ENCODE results near the gene GOLIM4. TPM values are rescaled to one million over a fixed set of nuclear protein-coding genes. Genes with fewer than 3 reads are reported as not detected.

Gene GOLIM4
- total RNA-seq, 1 experiment from 2014 or later, result 19.7 TPM

DNA sequence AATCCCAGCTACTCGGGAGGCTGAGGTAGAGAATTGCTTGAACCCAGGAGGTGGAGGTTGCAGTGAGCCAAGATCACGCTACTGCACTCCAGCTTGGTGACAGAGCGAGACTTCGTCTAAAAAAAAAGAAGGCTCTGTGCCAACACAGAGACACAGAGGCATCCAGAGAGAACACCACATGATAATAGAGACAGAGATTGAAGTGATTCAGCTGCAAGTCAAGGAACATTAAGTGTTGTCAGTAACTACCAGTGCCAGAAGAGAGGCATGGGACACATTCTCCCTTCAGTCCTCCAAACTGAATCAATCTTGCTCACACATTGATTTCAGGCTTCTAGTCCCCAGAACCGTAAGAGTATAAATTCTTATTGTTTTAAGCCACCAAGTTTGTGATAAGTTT, 97.5 kb downstream of the GOLIM4 start:
- Histone ChIP-seq H3K36me3 (no peaks in the 10 kb centered on the region), H3K9me3 (peaks cover 5% of the 10 kb centered on the region; the same call in 1 of the 2 replicates), H3K4me3 (no peak overlapping the region), H3K27me3 (no peaks in the 10 kb centered on the region)
- DNase-seq, result no peak

DNA sequence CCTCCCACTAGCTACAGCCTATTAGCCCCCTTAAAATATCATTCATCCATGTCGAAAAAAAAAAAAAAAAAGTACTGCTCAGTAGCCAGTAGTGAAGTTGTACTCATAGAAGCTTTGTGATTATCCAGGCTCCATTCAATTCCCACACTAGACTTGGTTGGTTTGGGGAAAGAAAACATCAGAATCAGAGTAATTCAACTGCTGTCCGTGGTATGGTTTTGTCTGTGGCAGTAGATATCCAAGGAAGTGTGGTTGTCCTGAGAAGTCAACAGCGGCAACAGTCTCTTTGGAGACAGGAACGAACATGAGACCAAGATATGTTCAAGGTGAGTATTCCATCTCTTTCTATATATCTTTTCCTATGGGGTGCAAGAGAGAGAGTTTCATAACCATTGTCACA, 99.2 kb downstream of the GOLIM4 start:
- DNase-seq, result no peak
- H3K4me3 ChIP-seq, result no peak overlapping the region
- H3K9me3 ChIP-seq, result no peaks in the 10 kb centered on the region
- no peaks in the 10 kb centered on the region for H3K27me3 ChIP-seq
- no peaks in the 10 kb centered on the region for H3K36me3 ChIP-seq

DNA sequence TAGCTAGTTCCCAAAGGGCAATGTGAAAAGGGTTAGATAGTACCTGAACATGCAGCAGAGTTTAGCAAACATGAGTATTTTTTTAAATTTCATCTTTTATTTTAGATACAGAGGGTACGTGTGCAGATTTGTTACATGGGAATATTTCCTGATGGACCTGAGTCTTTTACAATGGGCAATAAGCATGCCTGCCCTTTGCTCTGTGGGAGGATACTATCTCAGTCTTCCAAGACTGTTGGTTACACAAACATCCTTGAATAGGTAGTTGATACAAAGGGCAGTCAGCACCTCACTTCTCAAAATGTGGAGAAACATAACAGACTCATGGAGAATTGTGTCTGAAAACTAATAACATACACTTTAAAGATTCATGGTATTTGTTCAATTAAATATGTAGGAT, 103.3 kb downstream of the GOLIM4 start:
- Histone ChIP-seq H3K9me3 (no peaks in the 10 kb centered on the region), H3K27me3 (0 out of 2 replicates have a peak, but pooled peaks cover 2% of the 10 kb centered on the region), H3K36me3 (no peaks in the 10 kb centered on the region), H3K4me3 (no peak overlapping the region)
- DNase-seq, result no peak

DNA sequence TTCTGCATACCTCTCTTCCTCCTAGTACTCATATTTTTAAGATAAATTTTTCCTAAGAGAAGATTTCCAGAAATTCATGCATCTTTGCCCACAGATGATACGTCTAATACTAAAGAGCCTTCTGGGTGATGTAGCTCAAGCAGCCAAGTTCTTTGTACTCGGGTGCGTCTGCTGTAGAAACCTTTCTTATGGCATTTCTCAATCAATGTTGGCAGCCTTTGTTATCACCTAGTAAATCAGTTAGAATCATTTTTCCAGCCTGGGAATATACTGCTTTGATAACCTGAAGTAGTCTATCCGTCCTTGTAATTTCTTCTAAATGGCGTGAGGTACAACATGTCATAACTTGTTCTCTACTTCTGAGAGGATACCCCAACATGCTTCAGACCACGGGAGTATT, 104.5 kb downstream of the GOLIM4 start:
- H3K9me3 ChIP-seq, result no peaks in the 10 kb centered on the region
- no peak overlapping the region for H3K4me3 ChIP-seq
- H3K36me3 ChIP-seq, result no peaks in the 10 kb centered on the region
- H3K27me3 ChIP-seq, result 0 out of 2 replicates have a peak, but pooled peaks cover 2% of the 10 kb centered on the region
- no peak for DNase-seq

DNA sequence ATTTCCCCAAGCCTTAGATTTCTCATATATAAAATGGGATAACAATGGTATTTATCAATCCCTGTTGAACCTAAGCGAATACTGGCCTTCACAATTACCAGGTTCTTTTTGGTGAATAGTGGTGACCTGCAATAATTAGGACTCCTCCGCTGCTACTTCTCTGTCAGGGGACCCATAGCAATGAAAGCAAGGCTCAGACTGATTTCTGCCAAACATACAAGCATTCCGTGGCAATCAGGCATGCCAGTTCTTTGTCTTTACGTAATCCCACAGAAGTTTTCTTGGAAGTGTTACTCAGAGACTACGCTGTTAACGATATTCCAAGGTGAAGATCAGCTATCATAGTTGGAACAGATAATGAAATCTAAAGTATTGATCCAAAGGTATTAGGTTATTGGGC, 105.7 kb downstream of the GOLIM4 start:
- Histone ChIP-seq H3K9me3 (no peaks in the 10 kb centered on the region), H3K36me3 (no peaks in the 10 kb centered on the region), H3K4me3 (no peak overlapping the region), H3K27me3 (0 out of 2 replicates have a peak, but pooled peaks cover 2% of the 10 kb centered on the region)
- DNase-seq, result no peak

DNA sequence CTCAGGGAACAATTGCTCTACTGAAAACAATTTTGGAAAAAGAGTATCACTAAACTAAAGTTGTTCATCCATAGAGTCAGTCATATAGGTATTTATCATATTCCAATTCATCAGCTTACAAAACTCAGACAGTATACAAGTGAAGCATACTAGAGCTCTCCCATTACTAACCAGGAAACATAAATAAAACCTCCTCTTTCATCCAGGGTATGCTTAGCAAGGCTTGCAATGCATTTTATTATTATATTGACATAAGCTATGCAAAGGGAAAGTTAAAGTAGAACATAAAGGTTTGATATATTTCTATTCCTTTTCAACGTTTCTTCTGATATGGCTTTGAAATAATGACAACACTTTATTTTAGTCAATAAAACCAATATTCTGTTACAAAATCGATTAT, 106.7 kb downstream of the GOLIM4 start:
- Histone ChIP-seq H3K4me3 (no peak overlapping the region), H3K27me3 (peaks cover 2% of the 10 kb centered on the region; the same call in 1 of the 2 replicates), H3K9me3 (no peaks in the 10 kb centered on the region), H3K36me3 (no peaks in the 10 kb centered on the region)
- no peak for DNase-seq

DNA sequence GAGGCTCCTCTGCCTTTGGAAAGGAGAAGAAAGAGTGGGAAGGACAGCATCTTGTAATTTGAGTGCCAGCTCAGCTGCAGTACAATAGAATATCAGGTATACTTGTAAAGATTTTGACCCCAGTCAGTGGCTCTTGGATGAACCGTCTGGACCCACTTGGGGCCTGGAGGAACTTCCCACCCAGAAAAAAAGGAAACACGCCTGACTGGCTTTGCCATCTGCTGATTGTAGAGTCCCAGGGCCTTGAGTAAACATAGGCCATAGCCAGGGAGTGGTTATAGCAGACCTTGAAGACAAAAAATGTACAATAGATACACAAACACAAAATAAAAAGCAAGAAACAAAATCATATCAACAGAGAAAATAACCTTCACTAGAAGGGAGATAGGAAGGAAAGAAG, 112.1 kb downstream of the GOLIM4 start:
- Histone ChIP-seq H3K27me3 (no peaks in the 10 kb centered on the region; the same call in 1 of the 2 replicates), H3K4me3 (no peak overlapping the region), H3K36me3 (no peaks in the 10 kb centered on the region), H3K9me3 (no peaks in the 10 kb centered on the region)
- DNase-seq, result no peak

DNA sequence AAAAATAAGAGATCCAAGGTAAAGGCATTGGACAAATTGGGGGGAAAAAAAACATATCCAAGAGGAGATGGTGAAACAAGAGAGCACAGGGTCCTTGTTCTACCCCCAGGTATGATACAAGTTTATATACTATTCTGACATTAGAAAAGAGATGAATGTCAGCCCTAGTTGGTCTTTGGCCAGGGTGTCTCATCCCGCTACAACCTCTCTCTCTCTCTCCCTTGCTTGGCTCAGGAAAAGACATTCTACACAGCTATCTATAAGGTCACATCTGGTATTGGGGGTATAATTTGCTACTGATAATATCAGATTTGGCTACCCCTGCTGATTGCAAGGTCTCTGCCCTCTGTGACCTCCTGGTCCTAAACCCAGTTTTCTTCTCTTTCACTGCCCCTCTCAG, 117.2 kb downstream of the GOLIM4 start:
- Histone ChIP-seq H3K4me3 (no peak overlapping the region), H3K36me3 (no peaks in the 10 kb centered on the region), H3K27me3 (peaks cover 2% of the 10 kb centered on the region; the same call in 1 of the 2 replicates), H3K9me3 (no peaks in the 10 kb centered on the region)
- no peak for DNase-seq

- no peaks in the 10 kb centered on the region for H3K36me3 ChIP-seq
- no peak for DNase-seq
- peaks cover 2% of the 10 kb centered on the region; the same call in 1 of the 2 replicates for H3K27me3 ChIP-seq
- no peaks in the 10 kb centered on the region for H3K9me3 ChIP-seq
- H3K4me3 ChIP-seq, result no peak overlapping the region
These were observed 117.7 kb downstream of the GOLIM4 start for GRCh38 chr3:167978071-167978470.

GRCh38 chr3:167976516-167977361, 119.0 kb downstream of the GOLIM4 start:
- no peaks in the 10 kb centered on the region for H3K9me3 ChIP-seq

GRCh38 chr3:167973901-167974300, 121.8 kb downstream of the GOLIM4 start:
- Histone ChIP-seq H3K27me3 (peaks cover 2% of the 10 kb centered on the region; the same call in 1 of the 2 replicates), H3K9me3 (no peaks in the 10 kb centered on the region), H3K36me3 (no peaks in the 10 kb centered on the region), H3K4me3 (no peak overlapping the region)
- no peak for DNase-seq

More at GRCh38 chr3:167976516-167977361, 119.0 kb downstream of the GOLIM4 start:
- Histone ChIP-seq H3K4me3 (no peak overlapping the region), H3K36me3 (no peaks in the 10 kb centered on the region), H3K27me3 (peaks cover 2% of the 10 kb centered on the region; the same call in 1 of the 2 replicates)
- DNase-seq, result no peak

DNA sequence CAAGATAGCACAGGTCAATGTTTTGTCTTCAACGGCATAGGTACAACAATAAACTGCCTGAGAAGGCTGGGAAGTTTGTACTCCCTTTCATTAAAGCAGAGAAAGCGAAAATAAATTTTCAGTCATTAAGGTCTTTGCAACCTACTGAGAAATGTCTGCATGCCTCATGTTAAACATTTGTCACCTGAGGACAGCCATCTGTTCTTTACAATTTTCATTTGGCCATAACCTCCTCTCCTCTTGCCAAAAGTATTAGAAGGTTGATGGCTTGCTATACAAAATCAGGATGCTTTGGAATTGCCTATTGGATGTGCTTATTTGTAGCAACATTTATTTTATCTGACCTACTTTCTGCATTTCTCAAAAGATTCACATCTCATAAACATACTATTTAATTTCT, 122.7 kb downstream of the GOLIM4 start:
- peaks cover 2% of the 10 kb centered on the region; the same call in 1 of the 2 replicates for H3K27me3 ChIP-seq
- H3K4me3 ChIP-seq, result no peak overlapping the region
- no peak for DNase-seq
- no peaks in the 10 kb centered on the region for H3K9me3 ChIP-seq
- no peaks in the 10 kb centered on the region for H3K36me3 ChIP-seq

- no peaks in the 10 kb centered on the region for H3K9me3 ChIP-seq
- DNase-seq, result no peak
- H3K36me3 ChIP-seq, result no peaks in the 10 kb centered on the region
- no peak overlapping the region for H3K4me3 ChIP-seq
- peaks cover 2% of the 10 kb centered on the region; the same call in 1 of the 2 replicates for H3K27me3 ChIP-seq
These were observed 123.2 kb downstream of the GOLIM4 start for GRCh38 chr3:167972502-167972901.

DNA sequence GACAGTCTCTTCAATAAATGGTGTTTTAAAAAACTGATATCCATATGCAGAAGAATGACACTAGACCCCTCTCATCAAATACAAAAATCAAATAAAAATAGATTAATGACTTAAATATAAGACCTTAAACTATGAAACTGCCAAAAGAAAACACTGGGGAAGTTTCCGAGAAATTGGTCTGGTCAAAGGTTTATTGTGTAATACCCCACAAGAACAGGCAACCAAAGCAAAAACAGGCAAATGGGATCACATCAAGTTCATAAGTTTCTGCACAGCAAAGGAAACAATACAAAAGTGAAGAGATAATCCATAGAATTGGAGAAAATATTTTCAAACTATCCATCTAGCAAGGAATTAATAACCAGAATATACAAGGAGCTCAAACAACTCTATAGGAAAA, 126.2 kb downstream of the GOLIM4 start:
- H3K36me3 ChIP-seq, result no peaks in the 10 kb centered on the region
- H3K9me3 ChIP-seq, result no peaks in the 10 kb centered on the region
- no peaks in the 10 kb centered on the region for H3K27me3 ChIP-seq
- DNase-seq, result no peak
- no peak overlapping the region for H3K4me3 ChIP-seq

DNA sequence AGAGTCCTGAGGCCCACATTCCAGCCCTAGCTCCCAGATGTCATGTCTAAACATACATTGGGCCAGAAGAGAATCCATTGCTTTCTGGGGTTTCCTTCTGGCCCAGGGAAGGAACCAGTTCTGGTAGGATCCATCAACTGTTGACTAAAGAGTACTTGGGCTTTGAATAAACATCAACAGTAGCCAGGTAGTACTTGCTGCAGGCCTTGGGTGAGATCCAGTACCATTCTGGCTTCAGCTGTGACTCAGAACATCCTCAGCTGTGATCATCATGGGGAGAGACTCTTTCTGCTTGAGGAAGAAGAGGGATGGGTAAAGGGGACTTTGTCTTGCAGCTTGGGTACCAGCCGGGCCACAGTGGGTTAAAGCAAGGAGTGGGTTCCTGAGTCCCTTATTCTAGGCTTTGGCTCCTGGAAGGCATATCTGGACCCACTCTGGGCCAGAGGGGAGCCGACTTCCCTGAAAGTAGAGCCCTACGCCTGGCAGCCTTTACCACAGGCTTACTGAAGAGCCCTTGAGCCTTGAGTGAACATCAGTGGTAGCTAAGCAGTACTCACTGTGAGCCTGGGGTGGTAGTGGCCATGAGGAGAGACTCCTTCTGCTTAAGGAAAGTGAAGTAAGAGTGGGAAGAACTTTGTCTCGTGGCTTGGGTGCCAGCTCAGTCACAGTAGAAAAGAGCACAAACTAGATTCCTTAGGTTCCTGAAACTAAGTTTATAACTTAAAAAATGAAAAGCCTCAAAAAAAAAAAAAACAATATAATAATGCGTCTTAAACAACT, 128.3 kb downstream of the GOLIM4 start:
- DNase-seq, result no peak
- Histone ChIP-seq H3K36me3 (no peaks in the 10 kb centered on the region), H3K9me3 (no peaks in the 10 kb centered on the region), H3K4me3 (no peak overlapping the region), H3K27me3 (no peaks in the 10 kb centered on the region)

Measured in MG63 (cell line).